ENCODE data around the gene TXNRD2. TPM values are rescaled to one million over a fixed set of nuclear protein-coding genes. Genes with fewer than 3 reads are reported as not detected.
"Not testable (repeated sequence)": the region's sequence is repeated elsewhere in the genome, so short reads cannot be mapped to it uniquely, and the experiment has no call there.

Gene TXNRD2
- total RNA-seq, 1 donor, result 19.5 TPM

- DNase-seq (ENCODE audit: insufficient read length, low spot score, missing footprints), result no peak
- no peak overlapping the region for H2AFZ ChIP-seq (ENCODE audit: low read length)
Measured at GRCh38 chr22:19929586-19930550, 11.8 kb downstream of the TXNRD2 start.

DNA sequence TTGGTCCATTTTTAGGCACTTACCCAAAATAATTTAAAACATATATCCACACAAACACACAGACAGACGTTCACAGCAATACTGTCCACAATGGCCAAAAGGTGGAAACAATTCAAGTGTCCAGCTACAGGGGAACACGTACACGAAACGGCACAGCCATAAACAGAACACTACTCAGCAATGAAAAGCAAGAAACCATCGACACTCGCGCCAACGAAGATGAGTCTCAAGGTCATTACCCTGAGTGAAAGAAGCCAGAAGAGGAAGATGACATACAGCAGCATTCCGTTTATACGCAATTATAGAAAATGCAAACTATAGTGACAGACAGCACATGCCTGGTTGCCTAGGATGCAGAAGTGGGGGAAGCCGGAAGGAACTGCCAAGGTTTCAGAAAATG lies 13.4 kb downstream of the TXNRD2 start:
- no peaks in the 10 kb centered on the region for H3K4me1 ChIP-seq (ENCODE audit: insufficient read depth, low read length)
- H3K27ac ChIP-seq (ENCODE audit: low read depth, low read length), result no peak overlapping the region
- no peaks in the 10 kb centered on the region for H3K27me3 ChIP-seq (ENCODE audit: insufficient read depth, low read length)
- no peak overlapping the region for H3K4me3 ChIP-seq (ENCODE audit: insufficient read depth, low read length)
- no peaks in the 10 kb centered on the region for H3K79me2 ChIP-seq (ENCODE audit: insufficient read depth, low read length)
- no peaks in the 10 kb centered on the region for H3K9me3 ChIP-seq (ENCODE audit: low read depth, low read length)
- no peak overlapping the region for H3K4me2 ChIP-seq (ENCODE audit: insufficient read depth, low read length)
- H2AFZ ChIP-seq (ENCODE audit: low read length), result no peak overlapping the region
- no peak for DNase-seq (ENCODE audit: insufficient read length, low spot score, missing footprints)
- no peaks in the 10 kb centered on the region for H3K36me3 ChIP-seq (ENCODE audit: insufficient read depth, low read length)
- TF ChIP-seq CTCF (IDR thresholded peaks at IDR 0.05; ENCODE audit: extremely low read depth, low read depth, low read length), result no peak
- peaks cover 4% of the 10 kb centered on the region for H4K20me1 ChIP-seq (ENCODE audit: insufficient read depth, low read length)

More at GRCh38 chr22:19929586-19930550, 11.8 kb downstream of the TXNRD2 start:
- Histone ChIP-seq H3K4me3 (ENCODE audit: insufficient read depth, low read length) (no peak overlapping the region), H3K79me2 (ENCODE audit: insufficient read depth, low read length) (no peaks in the 10 kb centered on the region), H3K4me1 (ENCODE audit: insufficient read depth, low read length) (no peaks in the 10 kb centered on the region), H3K9me3 (ENCODE audit: low read depth, low read length) (no peaks in the 10 kb centered on the region), H3K27ac (ENCODE audit: low read depth, low read length) (no peak overlapping the region), H3K36me3 (ENCODE audit: insufficient read depth, low read length) (no peaks in the 10 kb centered on the region), H3K27me3 (ENCODE audit: insufficient read depth, low read length) (no peaks in the 10 kb centered on the region), H3K4me2 (ENCODE audit: insufficient read depth, low read length) (no peak overlapping the region), H4K20me1 (ENCODE audit: insufficient read depth, low read length) (no peaks in the 10 kb centered on the region)
- no peak for TF ChIP-seq CTCF (IDR thresholded peaks at IDR 0.05; ENCODE audit: extremely low read depth, low read depth, low read length)

DNA sequence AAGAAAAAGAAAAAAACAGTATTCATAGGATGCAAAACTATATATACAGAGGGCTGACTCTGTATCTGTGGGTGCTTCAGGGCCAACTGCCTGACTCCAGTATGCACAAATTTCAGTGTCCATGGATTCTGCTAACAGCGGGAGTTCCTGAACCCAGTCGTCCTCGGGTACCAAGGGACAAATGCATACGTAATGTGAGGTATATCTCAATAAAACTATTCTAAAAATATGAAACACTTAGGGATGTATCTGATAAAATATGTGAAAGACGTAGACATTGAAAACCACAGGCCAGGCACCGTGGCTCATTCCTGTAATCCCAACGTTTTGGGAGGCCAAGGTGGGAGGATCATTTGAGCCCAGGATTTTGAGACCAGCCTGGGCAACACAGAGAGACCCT lies 13.9 kb downstream of the TXNRD2 start:
- no peak for TF ChIP-seq CTCF (IDR thresholded peaks at IDR 0.05; ENCODE audit: extremely low read depth, low read depth, low read length)
- Histone ChIP-seq H3K27me3 (ENCODE audit: insufficient read depth, low read length) (no peaks in the 10 kb centered on the region), H3K36me3 (ENCODE audit: insufficient read depth, low read length) (no peaks in the 10 kb centered on the region), H3K9me3 (ENCODE audit: low read depth, low read length) (no peaks in the 10 kb centered on the region), H3K27ac (ENCODE audit: low read depth, low read length) (no peak overlapping the region), H3K4me3 (ENCODE audit: insufficient read depth, low read length) (no peak overlapping the region), H3K4me1 (ENCODE audit: insufficient read depth, low read length) (no peaks in the 10 kb centered on the region), H3K4me2 (ENCODE audit: insufficient read depth, low read length) (no peak overlapping the region), H2AFZ (ENCODE audit: low read length) (no peak overlapping the region), H3K79me2 (ENCODE audit: insufficient read depth, low read length) (no peaks in the 10 kb centered on the region), H4K20me1 (ENCODE audit: insufficient read depth, low read length) (peaks cover 4% of the 10 kb centered on the region)
- DNase-seq (ENCODE audit: insufficient read length, low spot score, missing footprints), result no peak

- not testable (repeated sequence) for H3K36me3 ChIP-seq (ENCODE audit: insufficient read depth, low read length); H3K79me2 ChIP-seq (ENCODE audit: insufficient read depth, low read length); H3K4me2 ChIP-seq (ENCODE audit: insufficient read depth, low read length); DNase-seq (ENCODE audit: insufficient read length, low spot score, missing footprints); H3K4me3 ChIP-seq (ENCODE audit: insufficient read depth, low read length); H3K4me1 ChIP-seq (ENCODE audit: insufficient read depth, low read length); H3K27me3 ChIP-seq (ENCODE audit: insufficient read depth, low read length); H3K9me3 ChIP-seq (ENCODE audit: low read depth, low read length); H3K27ac ChIP-seq (ENCODE audit: low read depth, low read length); H4K20me1 ChIP-seq (ENCODE audit: insufficient read depth, low read length); H2AFZ ChIP-seq (ENCODE audit: low read length)
Measured at GRCh38 chr22:19926028-19926427, 15.6 kb downstream of the TXNRD2 start.

Data from osteoblast (primary cell).